NT2/D1 (cell line): ENCODE results near the gene DCUN1D4.

Experiments
- SUZ12 ChIP-seq: IDR thresholded peaks from 2 replicates; pipeline ENCODE4 v1.6.1; 2011; ENCODE audit not compliant: insufficient read length, insufficient read depth; ENCODE audit errors: extremely low read depth
- YY1 ChIP-seq: IDR thresholded peaks from 2 replicates; pipeline ENCODE4 v1.6.1; 2011; ENCODE audit not compliant: insufficient read length, insufficient read depth
- ZNF274 ChIP-seq: IDR thresholded peaks from 2 replicates; pipeline ENCODE4 v1.6.1; 2011; ENCODE audit warnings: mild to moderate bottlenecking, low read depth, low read length

DNA sequence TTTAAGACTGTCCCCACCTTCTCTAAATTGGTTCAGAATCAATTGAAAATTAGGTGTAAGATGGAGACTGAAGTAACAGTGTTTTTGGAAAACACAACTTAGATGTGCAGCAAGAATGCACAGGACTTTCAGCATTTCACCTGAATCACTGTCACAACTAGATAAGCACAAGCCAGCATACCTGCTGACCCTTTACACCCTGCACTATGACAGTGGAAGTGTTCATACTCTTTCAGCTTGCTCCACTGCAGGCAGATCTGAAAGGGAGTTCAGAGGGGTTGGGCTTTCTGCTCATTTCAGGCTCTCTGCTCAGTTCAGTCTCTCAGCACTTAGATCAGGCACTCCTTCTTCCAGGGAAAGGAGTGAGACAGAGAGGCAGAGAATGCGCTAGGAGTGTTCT lies 22.8 kb downstream of the DCUN1D4 start:
- TF ChIP-seq YY1 = no peak
- TF ChIP-seq ZNF274 = no peak
- no peak for TF ChIP-seq SUZ12
